ENCODE data around the gene ATP11B. TPM values are rescaled to one million over a fixed set of nuclear protein-coding genes. Genes with fewer than 3 reads are reported as not detected.

Gene ATP11B
- total RNA-seq (2022) (81.9 and 84.0 TPM in 2 replicates), Bru-seq, nascent RNA (percentile 88 among the genes with signal in this experiment), BruChase-seq, experiment 1, labeled RNA remaining after a 6-hour chase (percentile 83 among the genes with signal in this experiment), BruChase-seq, experiment 2, labeled RNA remaining after a 2-hour chase (percentile 78 among the genes with signal in this experiment)
- long read RNA-seq, full-length matches to known transcripts: 13 of 28 reads
- long read RNA-seq, partial matches to known transcripts: 6 of 28 reads
- long read RNA-seq, other reads (novel, unspliced or antisense): 9 of 28 reads

DNA sequence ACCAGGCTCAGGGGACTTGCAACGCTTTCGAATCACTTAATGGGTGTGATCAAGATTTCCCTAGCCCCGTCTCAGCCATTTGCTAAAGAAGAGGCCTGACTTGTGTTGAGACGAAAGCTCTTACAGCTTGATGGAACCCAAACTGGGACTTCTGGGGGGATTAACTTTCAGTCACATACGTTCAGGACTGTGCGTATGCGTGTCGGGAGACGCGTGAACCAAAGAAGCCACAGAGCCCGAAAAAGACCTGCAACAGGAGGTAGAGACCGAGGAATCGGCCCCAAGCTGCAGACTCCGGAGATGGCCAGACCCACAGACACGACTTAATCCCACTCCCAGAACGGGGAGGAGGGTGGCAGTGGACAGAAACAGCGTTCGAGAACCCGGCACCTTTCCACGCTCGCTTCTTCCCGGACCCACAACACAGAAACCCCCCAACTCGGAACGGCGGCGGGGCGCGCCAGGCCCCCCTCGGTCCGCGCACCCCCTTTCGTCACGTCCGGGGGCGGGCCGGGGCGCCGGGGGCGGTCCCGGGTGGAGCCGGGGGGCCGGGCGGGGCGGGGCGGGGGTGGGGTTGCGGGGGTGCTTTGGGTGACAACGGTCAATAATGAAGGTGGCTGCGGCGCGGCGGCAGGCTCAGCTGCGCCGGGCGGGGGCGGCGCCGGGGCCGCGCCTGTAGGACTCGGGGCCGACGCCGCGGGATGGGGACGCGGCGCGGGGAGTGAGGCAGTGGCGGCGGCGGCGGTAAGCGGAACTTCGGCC, at the start of gene ATP11B:
TSS of gene ATP11B (plus strand) at position 604 of the 762 bp plus-strand sequence. CDS start 256 bp downstream, outside the sequence.
- CTCF ChIA-PET: interaction anchor here (0.6 to 3.0 kb wide), 5 partner anchors 29 to 320 kb away, joined by 3 to 22 read pairs (median 3); no protein-coding TSS in a partner anchor
- TF ChIP-seq, protein P1, sequence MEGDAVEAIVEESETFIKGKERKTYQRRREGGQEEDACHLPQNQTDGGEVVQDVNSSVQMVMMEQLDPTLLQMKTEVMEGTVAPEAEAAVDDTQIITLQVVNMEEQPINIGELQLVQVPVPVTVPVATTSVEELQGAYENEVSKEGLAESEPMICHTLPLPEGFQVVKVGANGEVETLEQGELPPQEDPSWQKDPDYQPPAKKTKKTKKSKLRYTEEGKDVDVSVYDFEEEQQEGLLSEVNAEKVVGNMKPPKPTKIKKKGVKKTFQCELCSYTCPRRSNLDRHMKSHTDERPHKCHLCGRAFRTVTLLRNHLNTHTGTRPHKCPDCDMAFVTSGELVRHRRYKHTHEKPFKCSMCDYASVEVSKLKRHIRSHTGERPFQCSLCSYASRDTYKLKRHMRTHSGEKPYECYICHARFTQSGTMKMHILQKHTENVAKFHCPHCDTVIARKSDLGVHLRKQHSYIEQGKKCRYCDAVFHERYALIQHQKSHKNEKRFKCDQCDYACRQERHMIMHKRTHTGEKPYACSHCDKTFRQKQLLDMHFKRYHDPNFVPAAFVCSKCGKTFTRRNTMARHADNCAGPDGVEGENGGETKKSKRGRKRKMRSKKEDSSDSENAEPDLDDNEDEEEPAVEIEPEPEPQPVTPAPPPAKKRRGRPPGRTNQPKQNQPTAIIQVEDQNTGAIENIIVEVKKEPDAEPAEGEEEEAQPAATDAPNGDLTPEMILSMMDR (IDR thresholded peaks at IDR 0.05; ENCODE audit: unreplicated experiment): no peak
- BruUV-seq (replicated peaks): TSS peak; percentile 97
- DNase-seq: peak; percentile 90
- peak within 1 kb of the TSS; percentile 90 for H3K4me3 Mint-ChIP-seq (ENCODE audit: low read depth, unreplicated experiment)
- H3K27ac Mint-ChIP-seq (ENCODE audit: unreplicated experiment): peak within 1 kb of the TSS; percentile 87
- no peaks in the 10 kb centered on the region for H3K27me3 Mint-ChIP-seq (ENCODE audit: unreplicated experiment)
- intact Hi-C loops (cut with micrococcal nuclease; ENCODE audit: unreplicated experiment): no loop called here
- H3K4me1 Mint-ChIP-seq (ENCODE audit: low read depth, unreplicated experiment): peaks cover 26% of the 10 kb centered on the region
- H3K9me3 Mint-ChIP-seq (ENCODE audit: low read depth, unreplicated experiment): no peaks in the 10 kb centered on the region
- H3K36me3 Mint-ChIP-seq (ENCODE audit: insufficient read depth, unreplicated experiment): peaks cover 34% of the 10 kb centered on the region

DNA sequence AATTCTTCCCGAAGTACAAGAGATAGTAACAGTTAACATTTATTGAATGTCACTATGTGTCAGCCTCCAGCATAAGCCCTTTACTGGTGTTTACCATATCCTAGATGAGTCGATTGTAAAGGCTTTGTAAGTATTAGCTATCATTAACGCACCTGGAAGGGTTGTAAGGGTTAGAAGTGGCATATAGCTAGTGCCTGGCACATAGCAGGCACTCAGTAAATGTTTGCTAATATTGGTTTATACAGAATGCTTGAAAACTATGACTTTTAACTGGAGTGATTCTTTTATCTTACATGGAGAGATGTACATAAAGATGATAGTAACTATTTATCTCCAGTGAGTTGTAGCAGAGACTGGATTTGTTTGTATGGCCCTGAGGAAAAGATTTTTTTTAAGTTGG, 46.3 kb upstream of the ATP11B start:
- TF ChIP-seq, protein P1 (IDR thresholded peaks at IDR 0.05; ENCODE audit: unreplicated experiment): no peak
- H3K9me3 Mint-ChIP-seq (ENCODE audit: low read depth, unreplicated experiment): no peaks in the 10 kb centered on the region
- no peaks in the 10 kb centered on the region for H3K27me3 Mint-ChIP-seq (ENCODE audit: unreplicated experiment)
- no peak overlapping the region for H3K4me3 Mint-ChIP-seq (ENCODE audit: low read depth, unreplicated experiment)
- no peak for DNase-seq
- peaks cover under 1% of the 10 kb centered on the region for H3K36me3 Mint-ChIP-seq (ENCODE audit: insufficient read depth, unreplicated experiment)
- intact Hi-C loops (cut with micrococcal nuclease; ENCODE audit: unreplicated experiment): no loop called here
- no peak overlapping the region for H3K27ac Mint-ChIP-seq (ENCODE audit: unreplicated experiment)
- H3K4me1 Mint-ChIP-seq (ENCODE audit: low read depth, unreplicated experiment): peaks cover 2% of the 10 kb centered on the region
- CTCF ChIA-PET: no interaction called here
- BruUV-seq (replicated peaks): no TSS peak

DNA sequence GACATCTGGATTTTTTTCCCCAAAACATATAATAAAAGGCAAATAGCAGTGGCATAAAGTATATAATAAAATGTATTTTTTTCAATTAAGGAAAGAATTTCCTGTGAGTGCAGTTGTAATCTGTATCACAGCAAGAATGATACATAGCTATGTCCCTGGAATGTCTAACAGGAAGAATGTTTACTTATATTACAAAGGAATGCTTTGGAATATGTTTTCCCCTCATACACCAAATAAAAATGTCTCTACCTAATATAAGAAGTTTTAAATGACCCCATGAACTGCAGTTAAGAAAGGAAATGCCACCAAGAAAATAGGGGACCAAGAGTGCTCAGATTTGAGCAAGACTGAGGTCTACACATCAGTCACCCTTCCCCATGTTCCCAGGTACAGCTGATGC, 38.0 kb upstream of the ATP11B start:
- H3K4me3 Mint-ChIP-seq (ENCODE audit: low read depth, unreplicated experiment): no peak overlapping the region
- no peak for DNase-seq
- H3K36me3 Mint-ChIP-seq (ENCODE audit: insufficient read depth, unreplicated experiment): peaks cover 12% of the 10 kb centered on the region
- no TSS peak for BruUV-seq (replicated peaks)
- H3K9me3 Mint-ChIP-seq (ENCODE audit: low read depth, unreplicated experiment): peaks cover 2% of the 10 kb centered on the region
- H3K27me3 Mint-ChIP-seq (ENCODE audit: unreplicated experiment): no peaks in the 10 kb centered on the region
- intact Hi-C loops (cut with micrococcal nuclease; ENCODE audit: unreplicated experiment): loop anchor here (2.0 kb wide), 1 partner anchor 17 kb away; no protein-coding TSS in a partner anchor
- peaks cover 34% of the 10 kb centered on the region for H3K4me1 Mint-ChIP-seq (ENCODE audit: low read depth, unreplicated experiment)
- TF ChIP-seq, protein P1 (IDR thresholded peaks at IDR 0.05; ENCODE audit: unreplicated experiment): no peak
- CTCF ChIA-PET: interaction anchor here (0.5 to 0.7 kb wide), 2 partner anchors 16 to 219 kb away, joined by 3 read pairs; no protein-coding TSS in a partner anchor
- H3K27ac Mint-ChIP-seq (ENCODE audit: unreplicated experiment): no peak overlapping the region

DNA sequence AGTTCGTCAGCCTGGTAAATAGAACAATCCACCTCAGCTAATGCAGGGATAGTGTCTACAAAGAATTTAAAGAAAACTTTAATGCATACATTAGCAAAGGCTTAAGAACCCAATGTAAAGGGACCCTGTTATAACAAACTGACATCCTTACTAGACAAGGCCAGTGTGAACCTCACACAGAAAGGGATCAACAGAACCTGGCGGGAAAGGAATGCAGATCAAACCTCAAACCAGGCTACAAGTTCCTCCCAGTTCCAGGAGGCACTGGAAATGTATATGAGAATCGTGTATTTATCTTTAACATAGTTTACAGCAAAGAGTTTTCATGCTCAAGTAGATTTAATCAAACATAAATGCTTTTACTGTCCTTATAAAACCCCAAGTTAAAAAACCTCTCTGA, 37.6 kb upstream of the ATP11B start:
- TF ChIP-seq, protein P1 (IDR thresholded peaks at IDR 0.05; ENCODE audit: unreplicated experiment): no peak
- Mint-ChIP-seq H3K27ac (ENCODE audit: unreplicated experiment) (no peak overlapping the region), H3K36me3 (ENCODE audit: insufficient read depth, unreplicated experiment) (peaks cover 12% of the 10 kb centered on the region), H3K9me3 (ENCODE audit: low read depth, unreplicated experiment) (peaks cover 2% of the 10 kb centered on the region), H3K4me3 (ENCODE audit: low read depth, unreplicated experiment) (no peak overlapping the region), H3K4me1 (ENCODE audit: low read depth, unreplicated experiment) (peaks cover 38% of the 10 kb centered on the region), H3K27me3 (ENCODE audit: unreplicated experiment) (no peaks in the 10 kb centered on the region)
- intact Hi-C loops (cut with micrococcal nuclease; ENCODE audit: unreplicated experiment): loop anchor here (2.0 kb wide), 1 partner anchor 17 kb away; no protein-coding TSS in a partner anchor
- no TSS peak for BruUV-seq (replicated peaks)
- CTCF ChIA-PET: interaction anchor here (0.5 to 0.7 kb wide), 2 partner anchors 17 to 219 kb away, joined by 3 read pairs; no protein-coding TSS in a partner anchor
- no peak for DNase-seq

All from Calu3 (cell line).